ENCODE results near the gene SPHK2.
A peak's percentile ranks its signal among the peaks of the same experiment; 100 is the strongest.

The SPHK2 gene

DNA sequence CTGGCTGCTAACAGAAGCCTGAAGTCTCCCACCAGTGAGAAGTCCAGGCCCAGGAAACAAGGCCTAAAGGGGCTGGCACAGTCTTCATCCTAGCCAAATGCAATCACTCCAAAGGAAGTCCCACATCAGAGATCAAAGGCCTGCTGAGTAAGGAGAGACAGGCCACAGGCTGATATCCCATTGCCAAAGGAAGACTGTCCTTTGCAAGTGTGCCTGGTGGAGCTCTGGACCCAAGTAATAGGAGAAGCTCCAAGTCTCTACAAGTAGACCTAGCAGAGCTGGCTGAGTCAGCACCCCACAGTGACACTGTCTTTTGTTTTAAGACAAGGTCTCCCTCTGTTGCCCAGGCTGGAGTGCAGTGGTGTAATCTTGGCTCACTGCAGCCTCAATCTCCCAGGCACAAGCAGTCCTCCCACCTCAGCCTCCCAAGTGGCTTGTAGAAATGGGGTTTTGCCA is 13.4 kb downstream of the SPHK2 start:
- TF ChIP-seq GABPA (IDR thresholded peaks at IDR 0.05; ENCODE audit: low read depth) (no peak), POLR2AphosphoS5 (IDR thresholded peaks at IDR 0.05; ENCODE audit: low read depth) (no peak), SPI1 (IDR thresholded peaks at IDR 0.05; ENCODE audit: borderline replicate concordance, low read depth) (no peak)
- TF ChIP-seq, protein P1, sequence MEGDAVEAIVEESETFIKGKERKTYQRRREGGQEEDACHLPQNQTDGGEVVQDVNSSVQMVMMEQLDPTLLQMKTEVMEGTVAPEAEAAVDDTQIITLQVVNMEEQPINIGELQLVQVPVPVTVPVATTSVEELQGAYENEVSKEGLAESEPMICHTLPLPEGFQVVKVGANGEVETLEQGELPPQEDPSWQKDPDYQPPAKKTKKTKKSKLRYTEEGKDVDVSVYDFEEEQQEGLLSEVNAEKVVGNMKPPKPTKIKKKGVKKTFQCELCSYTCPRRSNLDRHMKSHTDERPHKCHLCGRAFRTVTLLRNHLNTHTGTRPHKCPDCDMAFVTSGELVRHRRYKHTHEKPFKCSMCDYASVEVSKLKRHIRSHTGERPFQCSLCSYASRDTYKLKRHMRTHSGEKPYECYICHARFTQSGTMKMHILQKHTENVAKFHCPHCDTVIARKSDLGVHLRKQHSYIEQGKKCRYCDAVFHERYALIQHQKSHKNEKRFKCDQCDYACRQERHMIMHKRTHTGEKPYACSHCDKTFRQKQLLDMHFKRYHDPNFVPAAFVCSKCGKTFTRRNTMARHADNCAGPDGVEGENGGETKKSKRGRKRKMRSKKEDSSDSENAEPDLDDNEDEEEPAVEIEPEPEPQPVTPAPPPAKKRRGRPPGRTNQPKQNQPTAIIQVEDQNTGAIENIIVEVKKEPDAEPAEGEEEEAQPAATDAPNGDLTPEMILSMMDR (IDR thresholded peaks at IDR 0.05; ENCODE audit: insufficient read depth, low read length), result no peak
- TF ChIP-seq, protein P2, sequence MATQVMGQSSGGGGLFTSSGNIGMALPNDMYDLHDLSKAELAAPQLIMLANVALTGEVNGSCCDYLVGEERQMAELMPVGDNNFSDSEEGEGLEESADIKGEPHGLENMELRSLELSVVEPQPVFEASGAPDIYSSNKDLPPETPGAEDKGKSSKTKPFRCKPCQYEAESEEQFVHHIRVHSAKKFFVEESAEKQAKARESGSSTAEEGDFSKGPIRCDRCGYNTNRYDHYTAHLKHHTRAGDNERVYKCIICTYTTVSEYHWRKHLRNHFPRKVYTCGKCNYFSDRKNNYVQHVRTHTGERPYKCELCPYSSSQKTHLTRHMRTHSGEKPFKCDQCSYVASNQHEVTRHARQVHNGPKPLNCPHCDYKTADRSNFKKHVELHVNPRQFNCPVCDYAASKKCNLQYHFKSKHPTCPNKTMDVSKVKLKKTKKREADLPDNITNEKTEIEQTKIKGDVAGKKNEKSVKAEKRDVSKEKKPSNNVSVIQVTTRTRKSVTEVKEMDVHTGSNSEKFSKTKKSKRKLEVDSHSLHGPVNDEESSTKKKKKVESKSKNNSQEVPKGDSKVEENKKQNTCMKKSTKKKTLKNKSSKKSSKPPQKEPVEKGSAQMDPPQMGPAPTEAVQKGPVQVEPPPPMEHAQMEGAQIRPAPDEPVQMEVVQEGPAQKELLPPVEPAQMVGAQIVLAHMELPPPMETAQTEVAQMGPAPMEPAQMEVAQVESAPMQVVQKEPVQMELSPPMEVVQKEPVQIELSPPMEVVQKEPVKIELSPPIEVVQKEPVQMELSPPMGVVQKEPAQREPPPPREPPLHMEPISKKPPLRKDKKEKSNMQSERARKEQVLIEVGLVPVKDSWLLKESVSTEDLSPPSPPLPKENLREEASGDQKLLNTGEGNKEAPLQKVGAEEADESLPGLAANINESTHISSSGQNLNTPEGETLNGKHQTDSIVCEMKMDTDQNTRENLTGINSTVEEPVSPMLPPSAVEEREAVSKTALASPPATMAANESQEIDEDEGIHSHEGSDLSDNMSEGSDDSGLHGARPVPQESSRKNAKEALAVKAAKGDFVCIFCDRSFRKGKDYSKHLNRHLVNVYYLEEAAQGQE (IDR thresholded peaks at IDR 0.05; ENCODE audit: insufficient replicate concordance, low read depth), result no peak
- Histone ChIP-seq H3K27ac (replicated peaks) (no peak overlapping the region), H3K27me3 (ENCODE audit: insufficient read depth, poor library complexity, severe bottlenecking) (no peaks in the 10 kb centered on the region), H3K4me3 (replicated peaks; ENCODE audit: insufficient read depth, low read length) (no peak overlapping the region)
- no peak for DNase-seq (ENCODE audit: low read depth in 1 of 2, low spot score in 1 of 2)

DNA sequence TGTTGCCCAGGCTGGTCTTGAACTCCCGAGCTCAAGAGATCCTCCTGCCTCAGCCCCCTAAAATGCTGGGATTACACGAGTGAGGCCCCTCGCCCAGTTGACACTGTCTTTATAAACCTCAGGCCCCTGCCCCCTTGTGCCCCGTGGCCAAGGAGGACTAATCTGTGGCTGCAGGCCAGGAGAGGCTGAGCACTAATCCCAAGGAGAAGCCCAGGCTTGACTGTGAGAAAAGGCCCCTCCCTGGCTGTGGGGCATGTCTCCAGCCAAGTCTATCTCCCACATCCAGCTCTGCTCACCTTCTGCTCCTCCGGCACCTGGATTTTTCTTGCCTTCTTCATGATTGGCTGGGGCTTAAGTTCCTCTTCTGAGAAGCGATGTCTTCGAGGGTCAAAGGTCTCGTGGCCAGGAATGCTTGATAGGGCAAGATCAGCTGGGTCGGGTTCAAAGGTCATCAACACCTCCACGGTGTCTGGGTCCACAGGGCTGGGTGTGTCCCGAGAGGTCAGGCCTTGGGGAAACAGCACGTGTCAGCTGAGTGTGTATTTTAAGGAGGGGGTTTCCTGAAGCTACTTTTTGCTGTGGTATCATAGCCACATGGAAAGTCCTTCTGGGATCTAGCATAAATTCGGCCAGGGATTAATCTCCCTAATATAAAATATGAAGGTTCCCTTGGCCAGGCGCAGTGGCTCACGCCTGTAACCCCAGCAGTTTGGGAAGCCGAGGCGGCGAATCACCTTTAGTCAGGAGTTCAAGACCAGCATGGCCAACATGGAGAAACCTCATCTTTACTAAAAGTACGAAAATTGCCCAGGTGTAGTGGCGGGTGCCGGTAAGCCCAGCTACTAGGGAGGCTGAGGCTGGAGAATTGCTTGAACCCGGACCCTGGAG is 14.1 kb downstream of the SPHK2 start:
- Histone ChIP-seq H3K4me3 (replicated peaks; ENCODE audit: insufficient read depth, low read length) (no peak overlapping the region; the same call in 1 of the 2 replicates), H3K27ac (replicated peaks) (peak overlapping the region; percentile 67)

DNA sequence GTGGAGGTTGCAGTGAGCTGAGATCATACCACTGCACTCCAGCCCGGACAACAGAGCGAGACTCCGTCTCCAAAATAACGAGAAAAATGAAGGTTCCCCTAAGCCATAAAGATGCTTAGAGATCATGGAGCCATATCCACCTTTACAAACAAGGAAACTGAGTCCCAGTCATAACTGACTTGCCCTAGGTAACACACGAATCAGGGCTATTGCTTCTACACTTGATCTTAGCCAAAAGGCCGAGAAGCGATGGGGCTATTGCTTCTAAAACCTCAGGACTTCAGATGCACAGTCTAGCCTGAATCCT is 14.7 kb downstream of the SPHK2 start:
- DNase-seq (ENCODE audit: low read depth in 1 of 2, low spot score in 1 of 2), result no peak
- Histone ChIP-seq H3K27ac (replicated peaks) (peak overlapping the region; percentile 67), H3K27me3 (ENCODE audit: insufficient read depth, poor library complexity, severe bottlenecking) (no peaks in the 10 kb centered on the region), H3K4me3 (replicated peaks; ENCODE audit: insufficient read depth, low read length) (peak overlapping the region; percentile 26)
- TF ChIP-seq GABPA (IDR thresholded peaks at IDR 0.05; ENCODE audit: low read depth) (no peak), POLR2AphosphoS5 (IDR thresholded peaks at IDR 0.05; ENCODE audit: low read depth) (no peak), SPI1 (IDR thresholded peaks at IDR 0.05; ENCODE audit: borderline replicate concordance, low read depth) (no peak)
- TF ChIP-seq, protein P2 (IDR thresholded peaks at IDR 0.05; ENCODE audit: insufficient replicate concordance, low read depth), result no peak
- TF ChIP-seq, protein P1 (IDR thresholded peaks at IDR 0.05; ENCODE audit: insufficient read depth, low read length), result no peak

More for the DNA sequence above, 14.1 kb downstream of the SPHK2 start:
- no peaks in the 10 kb centered on the region for H3K27me3 ChIP-seq (ENCODE audit: insufficient read depth, poor library complexity, severe bottlenecking)
- DNase-seq (ENCODE audit: low read depth in 1 of 2, low spot score in 1 of 2), result no peak
- no peak; the same call in 1 of the 2 replicates for TF ChIP-seq POLR2AphosphoS5 (IDR thresholded peaks at IDR 0.05; ENCODE audit: low read depth)
- TF ChIP-seq, protein P1 (IDR thresholded peaks at IDR 0.05; ENCODE audit: insufficient read depth, low read length), result no peak
- no peak for TF ChIP-seq SPI1 (IDR thresholded peaks at IDR 0.05; ENCODE audit: borderline replicate concordance, low read depth)
- no peak for TF ChIP-seq GABPA (IDR thresholded peaks at IDR 0.05; ENCODE audit: low read depth)
